ENCODE measurements around the gene CREB5. TPM values are rescaled to one million over a fixed set of nuclear protein-coding genes. Genes with fewer than 3 reads are reported as not detected.
"Not testable (repeated sequence)": the region's sequence is repeated elsewhere in the genome, so short reads cannot be mapped to it uniquely, and the experiment has no call there.

Gene CREB5
- polyA plus RNA-seq, 4 donors = 5.7 to 17.0 (median 8.4) TPM

- DNase-seq (ENCODE audit: low read depth in 4 of 4, low spot score in 2 of 4) = no peak
Measured at GRCh38 chr7:28598586-28598985, 186.3 kb downstream of the CREB5 start.

- no peak for DNase-seq (ENCODE audit: low read depth in 4 of 4, low spot score in 2 of 4)
Measured at GRCh38 chr7:28599411-28599810, 187.1 kb downstream of the CREB5 start.

GRCh38 chr7:28602282-28602681 lies 190.0 kb downstream of the CREB5 start:
- DNase-seq (ENCODE audit: low read depth in 4 of 4, low spot score in 2 of 4) = no peak

GRCh38 chr7:28605427-28606085 lies 193.2 kb downstream of the CREB5 start:
- no peak for DNase-seq (ENCODE audit: low read depth in 4 of 4, low spot score in 2 of 4)

GRCh38 chr7:28606421-28606820 lies 194.1 kb downstream of the CREB5 start:
- DNase-seq (ENCODE audit: low read depth in 4 of 4, low spot score in 2 of 4) = no peak

- DNase-seq (ENCODE audit: low read depth in 4 of 4, low spot score in 2 of 4) = no peak
Measured at GRCh38 chr7:28607855-28608193, 195.5 kb downstream of the CREB5 start.

- no peak for DNase-seq (ENCODE audit: low read depth in 4 of 4, low spot score in 2 of 4)
Measured at GRCh38 chr7:28608237-28608656, 195.9 kb downstream of the CREB5 start.

GRCh38 chr7:28608731-28609130 lies 196.4 kb downstream of the CREB5 start:
- DNase-seq (ENCODE audit: low read depth in 4 of 4, low spot score in 2 of 4) = no peak

GRCh38 chr7:28609608-28610007 lies 197.3 kb downstream of the CREB5 start:
- no peak for DNase-seq (ENCODE audit: low read depth in 4 of 4, low spot score in 2 of 4)

GRCh38 chr7:28611399-28611897 lies 199.1 kb downstream of the CREB5 start:
- not testable (repeated sequence) for DNase-seq (ENCODE audit: low read depth in 4 of 4, low spot score in 2 of 4)

GRCh38 chr7:28613262-28613661 lies 200.9 kb downstream of the CREB5 start:
- DNase-seq (ENCODE audit: low read depth in 4 of 4, low spot score in 2 of 4) = no peak

GRCh38 chr7:28615091-28615490 lies 202.8 kb downstream of the CREB5 start:
- DNase-seq (ENCODE audit: low read depth in 4 of 4, low spot score in 2 of 4) = no peak

- no peak for DNase-seq (ENCODE audit: low read depth in 4 of 4, low spot score in 2 of 4)
Measured at GRCh38 chr7:28617308-28617880, 205.1 kb downstream of the CREB5 start.

GRCh38 chr7:28618383-28618782 lies 206.1 kb downstream of the CREB5 start:
- no peak for DNase-seq (ENCODE audit: low read depth in 4 of 4, low spot score in 2 of 4)

GRCh38 chr7:28619256-28619655 lies 206.9 kb downstream of the CREB5 start:
- no peak for DNase-seq (ENCODE audit: low read depth in 4 of 4, low spot score in 2 of 4)

GRCh38 chr7:28621369-28621841 lies 209.1 kb downstream of the CREB5 start:
- DNase-seq (ENCODE audit: low read depth in 4 of 4, low spot score in 2 of 4) = no peak

- DNase-seq (ENCODE audit: low read depth in 4 of 4, low spot score in 2 of 4) = no peak
Measured at GRCh38 chr7:28623105-28623730, 210.9 kb downstream of the CREB5 start.

GRCh38 chr7:28623863-28624262 lies 211.5 kb downstream of the CREB5 start:
- no peak for DNase-seq (ENCODE audit: low read depth in 4 of 4, low spot score in 2 of 4)

- DNase-seq (ENCODE audit: low read depth in 4 of 4, low spot score in 2 of 4) = no peak
Measured at GRCh38 chr7:28625432-28625831, 213.1 kb downstream of the CREB5 start.

- DNase-seq (ENCODE audit: low read depth in 4 of 4, low spot score in 2 of 4) = no peak
Measured at GRCh38 chr7:28626221-28626620, 213.9 kb downstream of the CREB5 start.

- no peak for DNase-seq (ENCODE audit: low read depth in 4 of 4, low spot score in 2 of 4)
Measured at GRCh38 chr7:28626624-28627262, 214.4 kb downstream of the CREB5 start.
